ENCODE results near the gene LLGL2. TPM values are rescaled to one million over a fixed set of nuclear protein-coding genes. Genes with fewer than 3 reads are reported as not detected.

LLGL2 gene
- total RNA-seq, 1 experiment from 2014 or later = 10.8 TPM

GRCh38 chr17:75530837-75531720 lies 5.6 kb downstream of the LLGL2 start:
- Histone ChIP-seq H3K4me3 (ENCODE audit: low read depth, low read length, poor library complexity, severe bottlenecking) (no peak overlapping the region), H3K36me3 (ENCODE audit: insufficient read depth, low read length, poor library complexity, severe bottlenecking) (no peaks in the 10 kb centered on the region), H3K4me1 (ENCODE audit: insufficient read depth, low read length, poor library complexity, severe bottlenecking) (peaks cover 4% of the 10 kb centered on the region), H3K27me3 (replicated peaks; ENCODE audit: insufficient read depth, low read depth, low read length, poor library complexity) (no peaks in the 10 kb centered on the region), H3K27ac (ENCODE audit: low read depth, low read length, poor library complexity, severe bottlenecking) (no peak overlapping the region), H3K9me3 (ENCODE audit: low read depth, low read length, poor library complexity, severe bottlenecking) (no peaks in the 10 kb centered on the region)
- ChIA-PET CTCF (interaction anchor here (1.0 kb wide), 1 partner anchor 15 kb away, joined by 3 read pairs; the partner anchor contains the start of gene TSEN54), POLR2A (ENCODE audit: low non-redundant PET) (no interaction called here)
- BruUV-seq (replicated peaks) = no TSS peak
- no peak for TF ChIP-seq EZH2 (IDR thresholded peaks at IDR 0.05; ENCODE audit: borderline replicate concordance, low read depth, low read length, poor library complexity, severe bottlenecking)
- TF ChIP-seq CTCF (conservative IDR thresholded peaks at IDR 0.05; ENCODE audit: low read depth, low read length) = no peak
- DNase-seq (ENCODE audit: low spot score) = no peak
- intact Hi-C loops (cut with micrococcal nuclease; ENCODE audit: unreplicated experiment) = no loop called here

- H3K36me3 ChIP-seq (ENCODE audit: insufficient read depth, low read length, poor library complexity, severe bottlenecking) = no peaks in the 10 kb centered on the region
- no peaks in the 10 kb centered on the region for H3K27me3 ChIP-seq (replicated peaks; ENCODE audit: insufficient read depth, low read depth, low read length, poor library complexity)
- no peak for TF ChIP-seq EZH2 (IDR thresholded peaks at IDR 0.05; ENCODE audit: borderline replicate concordance, low read depth, low read length, poor library complexity, severe bottlenecking)
- TF ChIP-seq CTCF (conservative IDR thresholded peaks at IDR 0.05; ENCODE audit: low read depth, low read length) = no peak
- no peak overlapping the region for H3K27ac ChIP-seq (ENCODE audit: low read depth, low read length, poor library complexity, severe bottlenecking)
- ChIA-PET CTCF (interaction anchor here (0.6 kb wide), 1 partner anchor 609 kb away, joined by 5 read pairs; the partner anchor contains the start of gene USH1G), POLR2A (ENCODE audit: low non-redundant PET) (no interaction called here)
- no peaks in the 10 kb centered on the region for H3K9me3 ChIP-seq (ENCODE audit: low read depth, low read length, poor library complexity, severe bottlenecking)
- BruUV-seq (replicated peaks) = no TSS peak
- no peaks in the 10 kb centered on the region for H3K4me1 ChIP-seq (ENCODE audit: insufficient read depth, low read length, poor library complexity, severe bottlenecking)
- intact Hi-C loops (cut with micrococcal nuclease; ENCODE audit: unreplicated experiment) = no loop called here
- no peak overlapping the region for H3K4me3 ChIP-seq (ENCODE audit: low read depth, low read length, poor library complexity, severe bottlenecking)
- DNase-seq (ENCODE audit: low spot score) = no peak
These were observed 6.2 kb downstream of the LLGL2 start for GRCh38 chr17:75531721-75532072.

- POLR2A ChIA-PET (ENCODE audit: low non-redundant PET) = no interaction called here
- TF ChIP-seq CTCF (conservative IDR thresholded peaks at IDR 0.05; ENCODE audit: low read depth, low read length) (no peak), EZH2 (IDR thresholded peaks at IDR 0.05; ENCODE audit: borderline replicate concordance, low read depth, low read length, poor library complexity, severe bottlenecking) (no peak)
These were observed 9.6 kb downstream of the LLGL2 start for GRCh38 chr17:75535119-75535537.

More at GRCh38 chr17:75535119-75535537, 9.6 kb downstream of the LLGL2 start:
- H3K4me1 ChIP-seq (ENCODE audit: insufficient read depth, low read length, poor library complexity, severe bottlenecking) = no peaks in the 10 kb centered on the region
- H3K9me3 ChIP-seq (ENCODE audit: low read depth, low read length, poor library complexity, severe bottlenecking) = no peaks in the 10 kb centered on the region
- no peaks in the 10 kb centered on the region for H3K36me3 ChIP-seq (ENCODE audit: insufficient read depth, low read length, poor library complexity, severe bottlenecking)
- intact Hi-C loops (cut with micrococcal nuclease; ENCODE audit: unreplicated experiment) = no loop called here
- no peak overlapping the region for H3K27ac ChIP-seq (ENCODE audit: low read depth, low read length, poor library complexity, severe bottlenecking)
- CTCF ChIA-PET = no interaction called here
- no peak for DNase-seq (ENCODE audit: low spot score)
- BruUV-seq (replicated peaks) = no TSS peak
- no peak overlapping the region for H3K4me3 ChIP-seq (ENCODE audit: low read depth, low read length, poor library complexity, severe bottlenecking)
- no peaks in the 10 kb centered on the region for H3K27me3 ChIP-seq (replicated peaks; ENCODE audit: insufficient read depth, low read depth, low read length, poor library complexity)

All from A673 (cell line).